Measurements from ENCODE around the gene RNASET2.

DNA sequence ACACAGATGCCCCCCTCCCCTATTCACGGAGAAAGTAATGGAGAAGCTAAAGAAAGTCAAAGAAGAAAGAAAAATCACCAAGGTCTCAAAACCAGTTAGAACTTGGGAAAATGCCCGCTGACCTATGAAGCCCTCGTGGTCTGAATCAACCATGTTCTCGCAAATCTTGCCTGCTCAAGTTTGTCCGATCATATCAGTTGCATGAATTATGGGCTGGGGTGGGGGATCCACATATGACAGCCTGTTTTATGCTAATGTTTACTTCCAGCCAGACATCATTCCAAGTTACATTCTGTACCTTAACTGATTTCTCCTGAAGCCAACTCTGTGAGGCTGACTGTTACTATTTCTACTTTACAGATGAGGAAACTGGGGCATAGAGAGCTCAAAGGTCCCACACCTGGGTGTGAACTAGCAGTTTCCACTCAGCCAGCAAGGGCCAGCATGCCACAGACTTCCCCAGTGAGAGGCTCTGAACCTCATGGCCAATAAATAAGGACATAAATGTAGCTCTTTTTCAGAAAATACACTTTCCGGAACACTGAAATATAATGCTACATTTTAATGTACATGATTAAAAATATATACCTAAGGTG is 2.1 kb downstream of the RNASET2 start:
- TF ChIP-seq, protein P1, sequence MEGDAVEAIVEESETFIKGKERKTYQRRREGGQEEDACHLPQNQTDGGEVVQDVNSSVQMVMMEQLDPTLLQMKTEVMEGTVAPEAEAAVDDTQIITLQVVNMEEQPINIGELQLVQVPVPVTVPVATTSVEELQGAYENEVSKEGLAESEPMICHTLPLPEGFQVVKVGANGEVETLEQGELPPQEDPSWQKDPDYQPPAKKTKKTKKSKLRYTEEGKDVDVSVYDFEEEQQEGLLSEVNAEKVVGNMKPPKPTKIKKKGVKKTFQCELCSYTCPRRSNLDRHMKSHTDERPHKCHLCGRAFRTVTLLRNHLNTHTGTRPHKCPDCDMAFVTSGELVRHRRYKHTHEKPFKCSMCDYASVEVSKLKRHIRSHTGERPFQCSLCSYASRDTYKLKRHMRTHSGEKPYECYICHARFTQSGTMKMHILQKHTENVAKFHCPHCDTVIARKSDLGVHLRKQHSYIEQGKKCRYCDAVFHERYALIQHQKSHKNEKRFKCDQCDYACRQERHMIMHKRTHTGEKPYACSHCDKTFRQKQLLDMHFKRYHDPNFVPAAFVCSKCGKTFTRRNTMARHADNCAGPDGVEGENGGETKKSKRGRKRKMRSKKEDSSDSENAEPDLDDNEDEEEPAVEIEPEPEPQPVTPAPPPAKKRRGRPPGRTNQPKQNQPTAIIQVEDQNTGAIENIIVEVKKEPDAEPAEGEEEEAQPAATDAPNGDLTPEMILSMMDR (IDR thresholded peaks at IDR 0.05), result no peak
- TF ChIP-seq EZH2 (IDR thresholded peaks at IDR 0.05), result no peak
- TF ChIP-seq EZH2phosphoT487 (IDR thresholded peaks at IDR 0.05), result no peak

Measured in neural progenitor cell (in vitro differentiated cells).